HG02763 (cell line): Measurements from ENCODE around the gene NFIA.
"Not testable (repeated sequence)": the region's sequence is repeated elsewhere in the genome, so short reads cannot be mapped to it uniquely, and the experiment has no call there.

Experiments used
- ATAC-seq: cut with Tn5 transposase; IDR thresholded peaks from one replicate; pipeline ENCODE4 v1.9.1; 2021; ENCODE audit warnings: mild to moderate bottlenecking, moderate library complexity; ENCODE audit not compliant: unreplicated experiment

NFIA gene

GRCh38 chr1:61461406-61462384 lies 379.3 kb downstream of the NFIA start:
- no peak for ATAC-seq

GRCh38 chr1:61462628-61463027 lies 380.3 kb downstream of the NFIA start:
- ATAC-seq: no peak

GRCh38 chr1:61463220-61463619 lies 380.9 kb downstream of the NFIA start:
- ATAC-seq: no peak

- ATAC-seq: not testable (repeated sequence)
Measured at GRCh38 chr1:61467836-61468235, 385.5 kb downstream of the NFIA start.

GRCh38 chr1:61469365-61469764 lies 387.0 kb downstream of the NFIA start:
- no peak for ATAC-seq

- no peak for ATAC-seq
Measured at GRCh38 chr1:61472876-61473275, 390.5 kb downstream of the NFIA start.

GRCh38 chr1:61474269-61474817 lies 392.0 kb downstream of the NFIA start:
- no peak for ATAC-seq

- ATAC-seq: no peak
Measured at GRCh38 chr1:61474963-61475362, 392.6 kb downstream of the NFIA start.

- ATAC-seq: no peak
Measured at GRCh38 chr1:61477301-61477700, 394.9 kb downstream of the NFIA start.

GRCh38 chr1:61480273-61480935 lies 398.0 kb downstream of the NFIA start:
- ATAC-seq: no peak

GRCh38 chr1:61481315-61481715 lies 399.0 kb downstream of the NFIA start:
- ATAC-seq: no peak

- ATAC-seq: no peak
Measured at GRCh38 chr1:61482170-61482734, 399.9 kb downstream of the NFIA start.

- ATAC-seq: no peak
Measured at GRCh38 chr1:61486783-61487536, 404.6 kb downstream of the NFIA start.

GRCh38 chr1:61487801-61488200 lies 405.4 kb downstream of the NFIA start:
- no peak for ATAC-seq

- no peak for ATAC-seq
Measured at GRCh38 chr1:61490924-61491323, 408.6 kb downstream of the NFIA start.

GRCh38 chr1:61491497-61491896 lies 409.1 kb downstream of the NFIA start:
- no peak for ATAC-seq

GRCh38 chr1:61494000-61494399 lies 411.6 kb downstream of the NFIA start:
- ATAC-seq: no peak

GRCh38 chr1:61496501-61496900 lies 414.1 kb downstream of the NFIA start:
- ATAC-seq: no peak

- no peak for ATAC-seq
Measured at GRCh38 chr1:61497013-61497412, 414.7 kb downstream of the NFIA start.

- ATAC-seq: no peak
Measured at GRCh38 chr1:61498342-61498741, 416.0 kb downstream of the NFIA start.
